CD4-positive, alpha-beta T cell (primary cell): ENCODE results near the gene DIS3L2. TPM values are rescaled to one million over a fixed set of nuclear protein-coding genes. Genes with fewer than 3 reads are reported as not detected.

Source experiments
- ATAC-seq: fragments of 200-7000 bp; cut with Tn5 transposase; one replicate; pipeline ENCODE4 v1.10.0; 2022; ENCODE audit warnings: mild to moderate bottlenecking; ENCODE audit not compliant: poor library complexity
- CTCF ChIA-PET: fragments of 350-600 bp; sonication (Branson Sonifier 250); formaldehyde crosslinking; loops from one replicate; lab custom pipeline; 2021; ENCODE audit warnings: antibody characterized with exemption, inconsistent platforms; lab: Charles Lee
- POLR2A ChIA-PET: fragments of 350-600 bp; sonication (Branson Sonifier 250); formaldehyde crosslinking; loops from one replicate; lab custom pipeline; 2021; ENCODE audit warnings: antibody characterized with exemption, inconsistent platforms; lab: Charles Lee
- DNase-seq, 14 experiments: peaks; one replicate each; pipeline ENCODE4 v3.0.0-alpha.2; 2013 to 2020; ENCODE audit warnings: mixed read lengths in 2 of 14
- H3K27ac ChIP-seq, 2 donors: one replicate each; pipeline versions ENCODE4 v1.5.1 to v1.7.0; 2013; ENCODE audit warnings: low read length in 2 of 2, low read depth in 1 of 2, mild to moderate bottlenecking in 1 of 2
- H3K27me3 ChIP-seq, 2 experiments: 1 replicate in 1 of 2; 2 replicates in 1 of 2; pipeline versions ENCODE4 v1.6.1 to v1.7.0; 2013; ENCODE audit warnings: low read length in 2 of 2, control low read depth in 1 of 2, mild to moderate bottlenecking in 1 of 2, moderate library complexity in 1 of 2; ENCODE audit not compliant: insufficient read depth in 2 of 2, control insufficient read depth in 1 of 2
- H3K36me3 ChIP-seq: one replicate; pipeline ENCODE4 v1.6.1; 2013; ENCODE audit warnings: low read length, control low read depth; ENCODE audit not compliant: insufficient read depth
- H3K4me1 ChIP-seq: one replicate; pipeline ENCODE4 v1.6.1; 2013; ENCODE audit warnings: low read length, control low read depth; ENCODE audit not compliant: insufficient read depth
- H3K4me3 ChIP-seq: one replicate; pipeline ENCODE4 v1.5.1; 2013; ENCODE audit warnings: mild to moderate bottlenecking, low read length, moderate library complexity
- H3K9me3 ChIP-seq, 2 experiments: 1 replicate in 1 of 2; 2 replicates in 1 of 2; pipeline versions ENCODE4 v1.6.1 to v1.7.0; 2013; ENCODE audit warnings: low read length in 2 of 2, mild to moderate bottlenecking in 2 of 2, control low read depth in 1 of 2, moderate library complexity in 1 of 2; ENCODE audit not compliant: control insufficient read depth in 1 of 2, insufficient read depth in 1 of 2
- H3K27ac Mint-ChIP-seq: one replicate; pipeline ENCODE4 v1.8.0; 2020; ENCODE audit warnings: mixed read lengths
- H3K27me3 Mint-ChIP-seq: one replicate; pipeline ENCODE4 v1.8.0; 2021; ENCODE audit warnings: mixed read lengths
- H3K36me3 Mint-ChIP-seq: one replicate; pipeline ENCODE4 v1.8.0; 2021; ENCODE audit warnings: low read depth, mixed read lengths
- H3K4me1 Mint-ChIP-seq: one replicate; pipeline ENCODE4 v1.8.0; 2021; ENCODE audit warnings: low read depth, mixed read lengths
- H3K4me3 Mint-ChIP-seq: one replicate; pipeline ENCODE4 v1.8.0; 2020; ENCODE audit warnings: mild to moderate bottlenecking, mixed read lengths
- H3K9me3 Mint-ChIP-seq: one replicate; pipeline ENCODE4 v1.8.0; 2020; ENCODE audit warnings: mixed read lengths
- CTCF ChIP-seq: fragments of 200-600 bp; IDR thresholded peaks from one replicate; pipeline ENCODE4 v1.8.0; 2022; ENCODE audit warnings: antibody characterized with exemption, mild to moderate bottlenecking
- intact Hi-C, 2 experiments: fragments of 100-400 bp; cut with DNase I in 1 of 2; cut with micrococcal nuclease in 1 of 2; formaldehyde crosslinking; loops; one replicate each; pipeline versions ENCODE4 v1.15.1 to v1.9.0; 2023 to 2025; cut with DNase I, micrococcal nuclease
- total RNA-seq, 174 experiments: library from RNA in 2 of 174; stranded (reverse) in 2 of 174; gene quantifications; one replicate each; pipeline ENCODE4 v1.2.3 and lab custom pipeline; 2021 to 2026

The DIS3L2 gene
- total RNA-seq, 2 experiments from 2014 or later: 59.8 to 62.9 TPM

- ChIA-PET CTCF (no interaction called here), POLR2A (interaction anchor here (0.7 kb wide), 1 partner anchor 9 kb away, joined by 5 read pairs; no protein-coding TSS in a partner anchor)
- no peak for TF ChIP-seq CTCF
- H3K4me1 ChIP-seq: no peaks in the 10 kb centered on the region
- Mint-ChIP-seq H3K36me3 (peaks cover 18% of the 10 kb centered on the region), H3K9me3 (no peaks in the 10 kb centered on the region), H3K4me3 (no peak overlapping the region), H3K4me1 (peaks cover 54% of the 10 kb centered on the region), H3K27ac (no peak overlapping the region), H3K27me3 (no peaks in the 10 kb centered on the region)
- no peak overlapping the region for H3K4me3 ChIP-seq
- intact Hi-C loops: no loop called here
- DNase-seq (no peak), ATAC-seq (no peak)
- no peaks in the 10 kb centered on the region for H3K27me3 ChIP-seq
- no peaks in the 10 kb centered on the region for H3K9me3 ChIP-seq
- H3K27ac ChIP-seq: no peak overlapping the region
- no peaks in the 10 kb centered on the region for H3K36me3 ChIP-seq
Observed at GRCh38 chr2:231985823-231986261, 24.3 kb downstream of the DIS3L2 start.

DNA sequence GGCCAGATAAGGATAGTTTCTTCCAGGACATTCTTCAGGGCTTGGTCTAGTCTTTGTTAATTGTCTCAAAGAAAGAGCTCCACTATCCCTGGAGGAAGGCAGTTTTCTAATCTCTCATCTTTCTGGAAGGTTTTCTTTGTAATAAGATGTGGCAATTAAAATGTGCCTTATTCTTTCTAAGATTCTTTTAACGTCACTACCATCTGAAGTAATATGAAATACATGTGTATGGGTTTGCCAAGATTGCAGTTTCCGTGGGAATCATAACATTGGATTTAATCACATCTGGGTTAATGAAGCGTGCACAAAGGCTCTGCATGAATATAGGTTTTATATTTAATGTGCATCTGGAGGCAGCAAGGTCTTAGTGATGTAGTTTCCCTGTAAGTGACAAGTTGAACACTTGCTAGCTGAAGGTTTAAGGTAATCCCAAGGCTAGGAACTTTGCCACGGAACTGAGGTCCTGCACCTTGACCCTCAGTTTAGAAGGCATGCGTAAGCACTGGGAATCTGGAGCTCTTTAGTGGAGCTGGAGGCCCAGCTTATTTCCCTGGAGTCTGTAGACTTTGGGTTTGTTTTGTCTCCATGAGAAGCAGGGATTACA lies 25.7 kb downstream of the DIS3L2 start:
- intact Hi-C loops: no loop called here
- no peaks in the 10 kb centered on the region for H3K9me3 Mint-ChIP-seq
- H3K9me3 ChIP-seq: no peaks in the 10 kb centered on the region
- no peak for TF ChIP-seq CTCF
- peaks cover 18% of the 10 kb centered on the region for H3K36me3 Mint-ChIP-seq
- DNase-seq (no peak), ATAC-seq (no peak)
- no peak overlapping the region for H3K4me3 Mint-ChIP-seq
- peaks cover 4% of the 10 kb centered on the region for H3K36me3 ChIP-seq
- no peaks in the 10 kb centered on the region for H3K27me3 Mint-ChIP-seq
- POLR2A ChIA-PET: no interaction called here
- H3K27ac Mint-ChIP-seq: no peak overlapping the region
- H3K27ac ChIP-seq: no peak overlapping the region
- CTCF ChIA-PET: interaction anchor here (0.8 to 1.0 kb wide), 2 partner anchors 23 to 86 kb away, joined by 3 read pairs; no protein-coding TSS in a partner anchor
- no peaks in the 10 kb centered on the region for H3K4me1 ChIP-seq
- peaks cover 62% of the 10 kb centered on the region for H3K4me1 Mint-ChIP-seq
- H3K4me3 ChIP-seq: no peak overlapping the region
- H3K27me3 ChIP-seq: no peaks in the 10 kb centered on the region

DNA sequence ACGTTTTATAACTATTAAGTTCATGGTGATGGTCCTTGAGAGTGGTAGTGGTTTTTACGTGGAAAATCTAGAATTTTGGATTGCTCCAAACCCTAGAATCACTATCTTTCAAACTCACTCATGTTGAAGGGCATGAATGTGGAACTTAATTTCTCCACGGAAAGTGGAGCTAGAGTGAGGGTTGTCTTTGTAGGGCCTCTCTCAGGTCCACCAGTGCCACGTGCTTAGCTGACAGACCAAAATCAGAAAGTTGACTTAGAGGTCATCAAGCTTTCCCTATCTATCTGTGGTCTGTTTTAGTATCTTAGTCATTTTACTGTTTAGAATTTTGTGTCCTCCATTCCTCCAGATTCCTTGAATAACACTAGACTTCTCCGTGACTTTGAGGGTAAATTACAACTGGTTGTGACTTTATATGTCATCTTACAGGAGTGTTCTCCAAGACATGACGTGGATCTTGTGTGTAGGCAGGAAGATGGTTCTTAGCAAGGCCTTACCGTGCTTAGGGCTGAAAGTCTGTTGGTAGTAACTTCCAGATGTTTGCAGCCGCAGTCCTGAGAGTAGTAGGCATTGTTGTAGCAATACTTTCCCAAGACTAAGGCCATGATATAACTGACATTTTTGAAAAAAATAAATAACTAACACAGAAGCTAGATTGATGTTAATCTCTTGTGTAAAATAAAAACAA lies 26.8 kb downstream of the DIS3L2 start:
- Histone ChIP-seq H3K36me3 (peaks cover 4% of the 10 kb centered on the region), H3K9me3 (no peaks in the 10 kb centered on the region), H3K4me1 (no peaks in the 10 kb centered on the region), H3K27ac (no peak overlapping the region), H3K4me3 (no peak overlapping the region), H3K27me3 (no peaks in the 10 kb centered on the region)
- H3K27me3 Mint-ChIP-seq: no peaks in the 10 kb centered on the region
- DNase-seq (no peak), ATAC-seq (no peak)
- ChIA-PET CTCF (interaction anchor here (1.0 kb wide), 1 partner anchor 24 kb away, joined by 3 read pairs; no protein-coding TSS in a partner anchor), POLR2A (no interaction called here)
- H3K9me3 Mint-ChIP-seq: no peaks in the 10 kb centered on the region
- H3K4me1 Mint-ChIP-seq: peaks cover 72% of the 10 kb centered on the region
- no peak for TF ChIP-seq CTCF
- H3K4me3 Mint-ChIP-seq: no peak overlapping the region
- peaks cover 13% of the 10 kb centered on the region for H3K36me3 Mint-ChIP-seq
- intact Hi-C loops: no loop called here
- H3K27ac Mint-ChIP-seq: no peak overlapping the region
